Iris pigment epithelial cell (primary cell): ENCODE measurements around the gene ZSCAN16.

ENCODE experiments used
- DNase-seq: peaks from one replicate; pipeline ENCODE4 v3.0.0-alpha.2; 2011; ENCODE audit warnings: low read depth

ZSCAN16 gene

GRCh38 chr6:28134015-28134414, 9.6 kb downstream of the ZSCAN16 start:
- DNase-seq, result peak; percentile 50

GRCh38 chr6:28134716-28135115, 10.3 kb downstream of the ZSCAN16 start:
- DNase-seq, result no peak

GRCh38 chr6:28135393-28135792, 11.0 kb downstream of the ZSCAN16 start:
- DNase-seq, result no peak

GRCh38 chr6:28136585-28137504, 12.4 kb downstream of the ZSCAN16 start:
- peak; percentile 98 for DNase-seq

DNA sequence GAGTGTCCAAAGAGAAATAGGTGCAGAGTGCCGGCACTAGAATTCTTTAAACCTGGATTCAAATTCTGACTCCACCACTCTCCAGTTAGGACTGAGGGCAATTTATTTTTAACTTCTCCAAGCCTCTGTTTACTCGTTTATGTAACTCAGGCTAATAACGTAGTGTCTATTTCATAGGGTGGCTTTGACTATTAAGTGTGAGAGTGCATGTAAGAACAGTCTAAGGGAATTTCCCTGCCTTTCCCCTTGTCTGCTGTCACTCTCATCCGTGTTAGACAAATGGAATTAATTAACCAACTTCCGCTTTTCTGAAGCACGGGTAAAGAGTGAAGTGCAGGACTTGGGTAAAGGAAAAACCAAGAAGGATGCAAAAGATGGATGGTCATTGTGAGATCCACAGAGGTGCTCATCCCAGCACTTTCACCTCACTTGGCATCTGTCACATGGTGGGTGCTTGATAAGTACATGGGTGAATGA, 13.1 kb downstream of the ZSCAN16 start:
- no peak for DNase-seq

- DNase-seq, result no peak
Observed at GRCh38 chr6:28139860-28140543, 15.6 kb downstream of the ZSCAN16 start.

GRCh38 chr6:28140616-28141015, 16.2 kb downstream of the ZSCAN16 start:
- no peak for DNase-seq

DNA sequence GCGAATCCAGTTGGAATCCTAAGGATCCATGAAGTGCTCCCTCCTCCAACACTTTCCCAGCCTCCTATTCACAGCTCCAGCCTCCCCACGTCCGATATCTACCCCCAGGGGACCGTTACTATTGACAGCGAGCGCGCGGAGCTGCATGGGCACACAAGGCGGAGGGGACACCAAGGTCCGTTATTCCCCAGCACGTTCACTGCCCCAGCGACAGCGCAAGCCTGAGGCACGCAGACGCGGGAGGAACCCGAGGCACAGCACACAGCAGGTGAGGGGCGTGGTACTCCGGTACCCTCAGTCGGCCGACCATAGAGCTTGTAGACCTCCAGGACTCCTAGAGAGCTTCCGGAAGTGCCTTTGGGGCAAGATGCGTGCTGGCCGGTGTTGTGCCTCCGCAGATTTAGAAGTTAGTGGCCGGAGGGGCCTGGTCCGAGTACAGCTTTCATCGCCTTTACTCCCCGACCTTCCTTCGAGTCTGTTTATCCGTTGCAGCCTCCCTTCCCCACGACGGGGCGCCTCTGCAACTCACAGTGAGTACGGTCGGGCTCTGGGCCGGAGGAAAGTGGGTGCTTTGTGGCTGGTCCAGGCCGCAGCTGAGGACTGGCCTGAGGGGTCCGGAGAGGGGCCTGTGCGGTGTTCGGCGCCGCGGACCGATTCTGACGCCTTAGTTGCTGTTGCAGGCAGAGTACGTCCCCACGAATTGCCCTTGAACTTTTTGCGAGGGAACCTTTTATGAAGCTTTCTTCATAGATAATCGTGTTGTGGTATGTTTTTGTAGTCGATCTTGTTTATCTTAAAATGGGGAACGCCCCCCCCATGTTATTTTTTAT, 17.3 kb downstream of the ZSCAN16 start, which contains the start of gene ZKSCAN8:
TSS of gene ZKSCAN8 (plus strand) at position 384 of the 830 bp plus-strand sequence. CDS start 6,525 bp downstream, outside the sequence.
- DNase-seq, result peak; percentile 83

GRCh38 chr6:28142446-28142845, 18.0 kb downstream of the ZSCAN16 start:
- DNase-seq, result peak; percentile 30

GRCh38 chr6:28145231-28145630, 20.8 kb downstream of the ZSCAN16 start:
- peak; percentile 29 for DNase-seq

GRCh38 chr6:28152531-28152930, 28.1 kb downstream of the ZSCAN16 start:
- DNase-seq, result no peak

GRCh38 chr6:28153546-28153945, 29.1 kb downstream of the ZSCAN16 start:
- no peak for DNase-seq

GRCh38 chr6:28154357-28154756, 29.9 kb downstream of the ZSCAN16 start:
- no peak for DNase-seq

DNA sequence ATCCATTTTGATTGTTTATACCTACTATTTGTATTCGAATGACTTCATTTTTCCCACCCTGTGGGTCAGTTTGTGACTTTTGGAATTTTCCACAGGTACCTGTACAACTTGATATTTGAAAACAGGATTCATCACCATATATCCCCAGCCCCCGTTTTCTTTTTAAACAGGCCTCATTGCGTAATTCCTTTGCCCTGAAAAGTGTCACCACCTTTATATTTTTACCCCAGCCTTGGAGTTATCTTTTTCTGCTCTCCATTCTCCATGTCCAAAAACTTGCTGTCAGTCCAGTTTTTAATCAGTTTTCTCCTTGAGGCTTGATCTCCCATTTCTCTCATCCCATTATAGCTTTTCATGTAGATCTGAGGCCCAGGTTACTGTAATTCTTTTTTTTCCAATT, 33.9 kb downstream of the ZSCAN16 start:
- DNase-seq, result no peak

DNA sequence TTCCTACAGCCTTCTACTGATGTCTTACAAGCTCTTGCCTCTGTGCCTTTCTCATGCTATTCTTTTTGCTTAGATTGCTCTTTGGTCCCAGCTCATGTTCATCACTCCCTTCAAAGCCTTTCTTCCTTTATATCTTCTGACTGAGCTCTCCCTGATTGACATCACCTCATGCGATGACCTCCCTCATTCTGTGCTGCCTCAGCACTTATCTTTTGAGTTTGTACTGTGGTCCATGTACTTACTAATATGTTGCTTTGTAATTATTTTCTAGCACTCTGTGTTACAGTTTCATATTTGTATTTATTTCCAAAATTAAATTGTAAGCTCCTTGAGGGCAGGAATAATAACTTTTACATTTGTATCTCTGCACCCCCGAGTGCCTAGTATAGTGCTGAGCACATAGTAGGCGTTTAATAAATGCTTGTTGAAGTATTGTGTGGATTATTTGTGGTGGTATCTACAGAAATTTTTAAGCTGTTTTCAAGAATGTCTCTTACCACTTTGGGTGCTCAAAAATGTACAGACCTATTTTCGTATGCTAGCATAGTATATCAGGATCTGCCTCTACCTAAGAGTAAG, 34.7 kb downstream of the ZSCAN16 start:
- no peak for DNase-seq

DNA sequence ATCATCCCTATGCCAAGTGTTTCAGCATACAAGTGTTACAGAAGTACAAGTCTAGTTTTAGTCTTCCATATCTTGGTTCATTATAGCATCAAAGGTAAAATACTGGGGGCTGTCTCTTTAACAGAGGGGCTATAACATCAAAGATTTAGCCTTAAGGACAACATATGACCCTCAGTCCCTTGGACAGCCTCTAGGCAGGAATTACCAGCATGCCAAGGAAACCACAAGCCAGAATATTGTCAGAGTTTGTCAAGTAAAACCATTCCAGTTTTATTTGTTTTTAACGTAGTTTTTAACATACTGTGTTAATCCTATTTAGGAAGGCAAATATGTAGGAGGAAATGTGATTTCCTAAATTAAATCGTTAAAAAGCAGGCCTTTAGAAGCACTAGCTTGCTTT, 35.8 kb downstream of the ZSCAN16 start:
- DNase-seq, result no peak

GRCh38 chr6:28161410-28162079, 37.1 kb downstream of the ZSCAN16 start:
- DNase-seq, result peak; percentile 71

DNA sequence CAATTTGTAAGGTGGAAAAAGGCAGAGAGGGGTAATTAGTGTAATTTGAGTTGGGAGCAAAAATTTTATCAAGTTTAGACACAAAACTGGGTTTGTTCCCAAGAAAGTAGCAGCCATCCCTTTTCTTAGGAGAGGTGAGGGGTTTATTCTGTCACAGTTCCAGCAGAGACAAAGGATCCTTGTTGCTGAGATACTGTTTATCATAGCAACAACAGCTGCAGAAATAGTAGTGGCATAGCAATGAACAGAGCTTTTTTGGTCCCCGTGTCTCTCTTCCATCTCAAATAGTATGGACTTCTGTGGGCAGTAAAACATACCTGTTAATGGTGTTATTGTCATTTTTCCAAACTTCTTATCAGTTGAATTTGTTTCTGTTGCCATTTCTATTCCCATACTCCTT, 41.2 kb downstream of the ZSCAN16 start:
- DNase-seq, result no peak

DNA sequence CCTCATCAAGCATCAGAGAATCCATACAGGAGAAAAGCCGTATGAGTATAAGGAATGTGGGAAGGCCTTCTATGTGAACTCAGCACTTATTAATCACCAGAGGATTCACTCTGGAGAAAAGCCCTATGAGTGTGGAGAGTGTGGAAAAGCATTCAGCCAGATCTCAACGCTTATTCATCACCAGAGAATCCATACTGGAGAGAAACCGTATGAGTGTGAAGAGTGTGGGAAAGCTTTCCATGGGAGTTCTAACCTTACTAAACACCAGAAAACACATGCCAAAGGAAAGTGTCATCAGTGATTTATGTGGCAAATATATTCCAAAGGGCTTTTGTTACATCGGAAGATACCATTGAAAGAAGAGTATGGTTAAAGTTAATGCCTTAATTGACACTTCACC, 42.7 kb downstream of the ZSCAN16 start:
- DNase-seq, result peak; percentile 76

DNA sequence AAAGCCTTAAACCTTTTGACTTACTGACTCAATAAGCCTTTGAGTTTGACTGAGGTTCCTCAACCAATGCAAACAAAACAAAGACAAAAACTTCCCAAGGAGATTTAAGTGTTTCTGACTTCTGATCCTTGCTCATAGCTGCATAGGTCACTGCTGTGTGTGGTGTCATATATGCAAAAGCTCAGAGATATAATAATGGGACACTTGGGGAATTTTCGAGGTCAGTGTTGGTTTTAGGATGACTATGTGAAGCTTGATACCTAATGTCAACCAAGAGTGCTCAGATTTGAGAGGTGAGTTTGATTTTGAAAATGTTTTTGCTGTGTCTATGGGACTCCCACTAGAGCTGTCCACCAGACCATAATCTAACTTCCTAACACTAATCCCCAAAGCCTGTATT, 43.5 kb downstream of the ZSCAN16 start:
- no peak for DNase-seq

DNA sequence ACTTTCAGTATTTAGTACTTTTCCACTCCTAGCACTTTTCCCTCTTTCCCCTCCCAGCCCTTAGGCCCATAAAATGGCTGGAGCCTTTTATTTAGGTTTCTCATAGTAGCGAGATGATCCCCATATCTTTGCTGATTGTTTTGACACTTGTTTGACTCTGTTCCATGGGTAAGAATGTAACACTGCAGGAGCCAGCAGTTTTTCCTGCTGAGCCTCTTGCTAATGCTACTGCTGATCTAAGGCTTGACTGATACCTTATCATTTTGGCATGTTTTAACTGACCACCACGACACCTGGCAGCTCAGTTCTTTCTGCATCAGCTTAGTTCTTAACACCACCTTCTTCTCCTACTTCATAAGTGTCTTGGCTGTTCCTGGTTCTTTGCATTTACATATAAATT, 46.9 kb downstream of the ZSCAN16 start:
- no peak for DNase-seq
